WERI-Rb-1 (cell line): ENCODE data around the gene CALN1.

Experiments used
- DNase-seq: peaks from one replicate; pipeline ENCODE4 v3.0.0-alpha.2; 2020
- H3K27ac ChIP-seq: fragments of 250-450 bp; sonication (Bioruptor Pico); 2 replicates; pipeline ENCODE4 v1.5.1; 2020; ENCODE audit warnings: mild to moderate bottlenecking, moderate library complexity
- H3K27me3 ChIP-seq: fragments of 250-450 bp; sonication (Bioruptor Pico); 2 replicates; pipeline ENCODE4 v1.5.1; 2021; ENCODE audit warnings: mild to moderate bottlenecking, low read depth, moderate library complexity; ENCODE audit not compliant: insufficient read depth, severe bottlenecking
- H3K36me3 ChIP-seq: fragments of 250-450 bp; sonication (Bioruptor Pico); 2 replicates; pipeline ENCODE4 v1.5.1; 2020; ENCODE audit warnings: mild to moderate bottlenecking, moderate library complexity
- H3K4me3 ChIP-seq: 2 replicates; pipeline ENCODE4 v1.5.1; 2011; ENCODE audit warnings: low read depth, mild to moderate bottlenecking, control low read depth, low read length
- H3K9me3 ChIP-seq: fragments of 250-450 bp; sonication (Bioruptor Pico); 2 replicates; pipeline ENCODE4 v1.5.1; 2021; ENCODE audit warnings: mild to moderate bottlenecking, moderate library complexity; ENCODE audit not compliant: severe bottlenecking
- CTCF ChIP-seq: IDR thresholded peaks from 2 replicates; pipeline ENCODE4 v1.5.1; 2011; ENCODE audit warnings: low read depth, mild to moderate bottlenecking, control low read depth, inconsistent platforms, low read length

The CALN1 gene

GRCh38 chr7:72080865-72081510 lies 331.1 kb downstream of the CALN1 start:
- Histone ChIP-seq H3K4me3 (no peak overlapping the region), H3K9me3 (no peaks in the 10 kb centered on the region), H3K36me3 (no peaks in the 10 kb centered on the region), H3K27me3 (peaks cover 4% of the 10 kb centered on the region), H3K27ac (no peak overlapping the region)
- TF ChIP-seq CTCF: no peak
- no peak for DNase-seq

- H3K27ac ChIP-seq: no peak overlapping the region
- H3K36me3 ChIP-seq: no peaks in the 10 kb centered on the region
- DNase-seq: no peak
- no peaks in the 10 kb centered on the region for H3K9me3 ChIP-seq
- TF ChIP-seq CTCF: no peak
- peaks cover 4% of the 10 kb centered on the region for H3K27me3 ChIP-seq
- H3K4me3 ChIP-seq: no peak overlapping the region
Observed at GRCh38 chr7:72080341-72080766, 331.8 kb downstream of the CALN1 start.

- no peak for DNase-seq
- H3K36me3 ChIP-seq: no peaks in the 10 kb centered on the region
- no peaks in the 10 kb centered on the region for H3K9me3 ChIP-seq
- no peak overlapping the region for H3K4me3 ChIP-seq
- no peak overlapping the region for H3K27ac ChIP-seq
- TF ChIP-seq CTCF: no peak
- no peaks in the 10 kb centered on the region for H3K27me3 ChIP-seq
Observed at GRCh38 chr7:72078856-72079255, 333.3 kb downstream of the CALN1 start.

GRCh38 chr7:72078301-72078700 lies 333.8 kb downstream of the CALN1 start:
- Histone ChIP-seq H3K9me3 (no peaks in the 10 kb centered on the region), H3K36me3 (no peaks in the 10 kb centered on the region), H3K27ac (no peak overlapping the region), H3K4me3 (no peak overlapping the region), H3K27me3 (no peaks in the 10 kb centered on the region)
- no peak for DNase-seq
- no peak for TF ChIP-seq CTCF

- DNase-seq: no peak
- H3K4me3 ChIP-seq: no peak overlapping the region
- H3K36me3 ChIP-seq: no peaks in the 10 kb centered on the region
- no peak overlapping the region for H3K27ac ChIP-seq
- no peaks in the 10 kb centered on the region for H3K27me3 ChIP-seq
- TF ChIP-seq CTCF: no peak
- no peaks in the 10 kb centered on the region for H3K9me3 ChIP-seq
Observed at GRCh38 chr7:72077786-72078185, 334.4 kb downstream of the CALN1 start.

GRCh38 chr7:72072901-72073300 lies 339.2 kb downstream of the CALN1 start:
- Histone ChIP-seq H3K9me3 (no peaks in the 10 kb centered on the region), H3K27me3 (no peaks in the 10 kb centered on the region)
- TF ChIP-seq CTCF: no peak

More at GRCh38 chr7:72072901-72073300, 339.2 kb downstream of the CALN1 start:
- H3K4me3 ChIP-seq: no peak overlapping the region
- no peak overlapping the region for H3K27ac ChIP-seq
- no peak for DNase-seq
- no peaks in the 10 kb centered on the region for H3K36me3 ChIP-seq
